ENCODE results near the gene ANKRD44.

DNA sequence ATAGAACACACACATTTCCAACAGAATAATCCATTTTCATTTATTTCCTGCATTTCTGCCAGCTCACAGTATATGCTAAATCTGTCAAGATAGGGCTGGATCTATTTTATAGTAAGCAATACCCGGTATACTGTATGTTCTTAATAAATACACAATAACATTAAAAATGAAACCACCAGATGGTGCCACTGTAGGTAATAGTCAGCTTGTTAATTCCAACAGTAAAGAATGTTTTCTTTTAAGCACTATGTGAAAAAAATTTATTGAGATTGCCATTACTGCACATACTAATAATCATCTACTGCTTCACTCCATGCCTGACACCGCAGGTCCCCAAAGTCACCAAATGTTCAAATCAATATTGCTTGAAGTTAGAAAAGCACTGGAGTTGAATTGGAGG lies 252.6 kb downstream of the ANKRD44 start:
- TF ChIP-seq POLR2AphosphoS5 (IDR thresholded peaks at IDR 0.05; ENCODE audit: low read depth, low read length) = no peak
- TF ChIP-seq, protein P1, sequence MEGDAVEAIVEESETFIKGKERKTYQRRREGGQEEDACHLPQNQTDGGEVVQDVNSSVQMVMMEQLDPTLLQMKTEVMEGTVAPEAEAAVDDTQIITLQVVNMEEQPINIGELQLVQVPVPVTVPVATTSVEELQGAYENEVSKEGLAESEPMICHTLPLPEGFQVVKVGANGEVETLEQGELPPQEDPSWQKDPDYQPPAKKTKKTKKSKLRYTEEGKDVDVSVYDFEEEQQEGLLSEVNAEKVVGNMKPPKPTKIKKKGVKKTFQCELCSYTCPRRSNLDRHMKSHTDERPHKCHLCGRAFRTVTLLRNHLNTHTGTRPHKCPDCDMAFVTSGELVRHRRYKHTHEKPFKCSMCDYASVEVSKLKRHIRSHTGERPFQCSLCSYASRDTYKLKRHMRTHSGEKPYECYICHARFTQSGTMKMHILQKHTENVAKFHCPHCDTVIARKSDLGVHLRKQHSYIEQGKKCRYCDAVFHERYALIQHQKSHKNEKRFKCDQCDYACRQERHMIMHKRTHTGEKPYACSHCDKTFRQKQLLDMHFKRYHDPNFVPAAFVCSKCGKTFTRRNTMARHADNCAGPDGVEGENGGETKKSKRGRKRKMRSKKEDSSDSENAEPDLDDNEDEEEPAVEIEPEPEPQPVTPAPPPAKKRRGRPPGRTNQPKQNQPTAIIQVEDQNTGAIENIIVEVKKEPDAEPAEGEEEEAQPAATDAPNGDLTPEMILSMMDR (IDR thresholded peaks at IDR 0.05) = no peak
